Glutamatergic neuron (in vitro differentiated cells): ENCODE measurements around the gene VSIG4. TPM values are rescaled to one million over a fixed set of nuclear protein-coding genes. Genes with fewer than 3 reads are reported as not detected.

Experiments
- DNase-seq: peaks from one replicate; pipeline ENCODE4 v3.0.0; 2022
- H3K27ac Mint-ChIP-seq: one replicate; pipeline ENCODE4 v1.8.0; 2020; ENCODE audit warnings: mild to moderate bottlenecking, mixed read lengths, inconsistent platforms; ENCODE audit not compliant: unreplicated experiment
- H3K27me3 Mint-ChIP-seq: one replicate; pipeline ENCODE4 v1.8.0; 2020; ENCODE audit warnings: mild to moderate bottlenecking, moderate library complexity, mixed read lengths, inconsistent platforms; ENCODE audit not compliant: unreplicated experiment
- H3K36me3 Mint-ChIP-seq: one replicate; pipeline ENCODE4 v1.8.0; 2020; ENCODE audit warnings: mild to moderate bottlenecking, mixed read lengths, inconsistent platforms; ENCODE audit not compliant: unreplicated experiment
- H3K4me1 Mint-ChIP-seq: one replicate; pipeline ENCODE4 v1.8.0; 2020; ENCODE audit warnings: mild to moderate bottlenecking, low read depth, mixed read lengths, inconsistent platforms; ENCODE audit not compliant: unreplicated experiment
- H3K4me3 Mint-ChIP-seq: one replicate; pipeline ENCODE4 v1.8.0; 2020; ENCODE audit warnings: mild to moderate bottlenecking, mixed read lengths, inconsistent platforms; ENCODE audit not compliant: unreplicated experiment
- H3K9me3 Mint-ChIP-seq: one replicate; pipeline ENCODE4 v1.8.0; 2020; ENCODE audit warnings: mild to moderate bottlenecking, moderate library complexity, mixed read lengths, inconsistent platforms; ENCODE audit not compliant: unreplicated experiment
- CTCF ChIP-seq: fragments of 200-600 bp; sonication (generic); IDR thresholded peaks from one replicate; pipeline ENCODE4 v1.5.0; 2021; ENCODE audit not compliant: partially characterized antibody, unreplicated experiment
- total RNA-seq: library from RNA; stranded (reverse); fragmentation: NEBNext Ultra II Directional; extraction: Animal tissue kit (Norgen Biotek cat#: 25700); gene quantifications from one replicate; pipeline ENCODE4 v1.2.1, GENCODE V29; 2021; ENCODE audit not compliant: unreplicated experiment

Gene VSIG4
- total RNA-seq, 1 donor from 2014 or later = not detected

GRCh38 chrX:66008328-66008970 lies 31.4 kb downstream of the VSIG4 start:
- TF ChIP-seq CTCF = no peak
- H3K27ac Mint-ChIP-seq = no peak overlapping the region
- no peaks in the 10 kb centered on the region for H3K27me3 Mint-ChIP-seq
- no peaks in the 10 kb centered on the region for H3K4me1 Mint-ChIP-seq
- no peak for DNase-seq
- H3K9me3 Mint-ChIP-seq = peaks cover 3% of the 10 kb centered on the region
- no peak overlapping the region for H3K4me3 Mint-ChIP-seq
- no peaks in the 10 kb centered on the region for H3K36me3 Mint-ChIP-seq

GRCh38 chrX:66007851-66008250 lies 32.0 kb downstream of the VSIG4 start:
- Mint-ChIP-seq H3K27me3 (no peaks in the 10 kb centered on the region), H3K36me3 (no peaks in the 10 kb centered on the region), H3K27ac (no peak overlapping the region), H3K4me1 (no peaks in the 10 kb centered on the region), H3K9me3 (peaks cover 3% of the 10 kb centered on the region), H3K4me3 (no peak overlapping the region)
- TF ChIP-seq CTCF = no peak
- DNase-seq = no peak

GRCh38 chrX:66005830-66006449 lies 33.9 kb downstream of the VSIG4 start:
- Mint-ChIP-seq H3K4me1 (no peaks in the 10 kb centered on the region), H3K36me3 (no peaks in the 10 kb centered on the region), H3K4me3 (no peak overlapping the region), H3K27ac (no peak overlapping the region), H3K9me3 (peaks cover 3% of the 10 kb centered on the region), H3K27me3 (no peaks in the 10 kb centered on the region)
- TF ChIP-seq CTCF = no peak
- no peak for DNase-seq

DNA sequence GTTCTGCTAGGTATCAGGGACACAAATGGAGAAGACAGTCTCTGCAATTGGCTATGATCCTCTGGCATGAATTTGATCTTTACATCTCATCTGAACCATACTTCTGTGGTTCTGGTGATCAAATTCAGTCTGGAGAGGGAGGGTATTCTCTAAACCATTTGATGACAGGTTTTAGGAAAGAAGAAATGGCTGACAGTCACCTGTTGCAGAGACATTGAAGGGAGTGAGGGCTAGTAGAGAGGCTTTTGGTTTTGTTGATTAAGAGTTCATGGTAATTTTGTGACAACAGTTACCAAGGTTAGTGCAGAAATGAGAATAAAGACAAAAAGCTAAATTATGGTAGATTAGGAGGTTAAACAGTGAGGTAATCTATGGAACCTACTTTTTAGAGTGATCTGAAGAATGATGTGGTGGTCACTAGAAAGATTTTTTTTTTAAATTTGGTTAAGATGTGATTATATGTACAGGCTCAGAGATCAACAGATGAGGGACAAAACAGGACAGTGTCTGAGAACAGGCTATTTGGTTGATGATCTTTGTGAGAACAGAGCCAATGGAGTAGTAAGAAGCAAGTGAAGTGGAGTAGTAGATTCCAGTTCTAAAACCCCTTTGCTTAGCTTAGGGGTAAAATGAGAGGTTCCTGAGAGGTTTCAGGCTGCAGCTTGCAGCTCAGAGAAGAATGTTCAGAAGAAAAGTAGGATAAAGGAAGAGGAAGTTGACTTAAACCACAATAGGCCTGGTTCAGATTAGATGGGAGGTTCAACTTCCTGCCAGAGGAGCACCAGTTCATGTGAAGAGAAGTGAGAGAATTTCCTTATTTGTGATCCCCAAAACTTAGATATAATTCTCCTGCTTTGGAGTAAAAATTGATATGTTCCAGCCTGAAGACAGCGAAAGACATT lies 34.7 kb downstream of the VSIG4 start:
- TF ChIP-seq CTCF = no peak
- DNase-seq = no peak
- no peaks in the 10 kb centered on the region for H3K36me3 Mint-ChIP-seq
- no peaks in the 10 kb centered on the region for H3K27me3 Mint-ChIP-seq
- no peak overlapping the region for H3K4me3 Mint-ChIP-seq
- no peak overlapping the region for H3K27ac Mint-ChIP-seq
- H3K4me1 Mint-ChIP-seq = no peaks in the 10 kb centered on the region
- no peaks in the 10 kb centered on the region for H3K9me3 Mint-ChIP-seq
